Measurements from ENCODE around the gene NPW. TPM values are rescaled to one million over a fixed set of nuclear protein-coding genes. Genes with fewer than 3 reads are reported as not detected.

Gene NPW
- total and polyA plus RNA-seq, 2 of the 8 experiments (the other 6 are each of a cell fraction or from before 2014, with no cell fraction given) = 4.0 to 10.3 TPM

DNA sequence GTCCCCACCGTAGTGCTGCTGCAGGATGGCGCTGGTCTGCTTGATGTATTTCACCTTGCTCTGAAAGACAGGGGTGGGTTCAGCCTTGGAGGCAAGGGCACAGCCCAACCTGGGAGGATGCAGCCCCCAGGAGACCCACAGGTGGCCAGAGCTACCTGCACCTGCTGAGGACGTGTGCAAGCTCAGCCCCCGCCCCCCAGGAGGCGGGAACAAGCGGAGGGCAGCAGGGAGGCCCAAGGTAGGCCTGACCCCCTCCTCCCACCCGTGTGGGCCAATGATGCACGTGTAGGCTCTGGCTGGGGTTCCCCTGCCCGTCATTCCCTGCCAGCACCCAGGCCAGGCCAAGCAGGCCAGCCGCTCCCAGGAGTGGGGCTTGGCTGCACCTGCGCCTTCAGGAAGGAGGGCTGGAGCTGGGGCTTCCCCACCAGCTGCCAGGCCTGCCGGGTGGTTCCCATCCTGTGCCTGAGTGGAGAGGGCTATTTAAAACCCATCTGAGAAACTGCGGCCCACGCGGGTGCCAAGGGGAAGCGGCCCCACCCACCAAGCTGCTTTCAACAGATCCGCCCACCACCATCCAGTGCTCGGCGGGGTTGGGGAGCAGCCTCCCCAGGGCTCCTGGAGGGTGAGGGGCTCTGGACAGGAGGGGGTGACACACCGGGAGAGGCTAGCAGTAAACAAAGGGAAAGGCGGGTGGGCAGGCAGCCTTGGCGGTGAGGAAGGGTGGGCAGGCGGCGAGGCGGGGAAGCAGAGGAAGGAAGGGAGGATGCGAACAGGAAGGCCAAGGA, 24.3 kb downstream of the NPW start (continued):
- TF ChIP-seq KDM1A (IDR thresholded peaks at IDR 0.05; ENCODE audit: borderline replicate concordance, low read length) (no peak), TAF7 (optimal IDR thresholded peaks at IDR 0.05; ENCODE audit: borderline replicate concordance, low read depth, low read length) (no peak), KDM4A (IDR thresholded peaks at IDR 0.05; ENCODE audit: low read depth, low read length, severe bottlenecking) (no peak), KDM5A (IDR thresholded peaks at IDR 0.05; ENCODE audit: low read length) (no peak), CHD2 (IDR thresholded peaks at IDR 0.05; ENCODE audit: low read length) (no peak), RFX5 (IDR thresholded peaks at IDR 0.05; ENCODE audit: borderline replicate concordance, low read depth, low read length) (no peak)
- TF ChIP-seq, protein P1, sequence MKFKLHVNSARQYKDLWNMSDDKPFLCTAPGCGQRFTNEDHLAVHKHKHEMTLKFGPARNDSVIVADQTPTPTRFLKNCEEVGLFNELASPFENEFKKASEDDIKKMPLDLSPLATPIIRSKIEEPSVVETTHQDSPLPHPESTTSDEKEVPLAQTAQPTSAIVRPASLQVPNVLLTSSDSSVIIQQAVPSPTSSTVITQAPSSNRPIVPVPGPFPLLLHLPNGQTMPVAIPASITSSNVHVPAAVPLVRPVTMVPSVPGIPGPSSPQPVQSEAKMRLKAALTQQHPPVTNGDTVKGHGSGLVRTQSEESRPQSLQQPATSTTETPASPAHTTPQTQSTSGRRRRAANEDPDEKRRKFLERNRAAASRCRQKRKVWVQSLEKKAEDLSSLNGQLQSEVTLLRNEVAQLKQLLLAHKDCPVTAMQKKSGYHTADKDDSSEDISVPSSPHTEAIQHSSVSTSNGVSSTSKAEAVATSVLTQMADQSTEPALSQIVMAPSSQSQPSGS (IDR thresholded peaks at IDR 0.05; ENCODE audit: low read length) = no peak
- TF ChIP-seq, protein P2, sequence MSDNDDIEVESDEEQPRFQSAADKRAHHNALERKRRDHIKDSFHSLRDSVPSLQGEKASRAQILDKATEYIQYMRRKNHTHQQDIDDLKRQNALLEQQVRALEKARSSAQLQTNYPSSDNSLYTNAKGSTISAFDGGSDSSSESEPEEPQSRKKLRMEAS (IDR thresholded peaks at IDR 0.05) = no peak
